Measurements from ENCODE around the gene LPP. TPM values are rescaled to one million over a fixed set of nuclear protein-coding genes. Genes with fewer than 3 reads are reported as not detected.

Gene LPP
- total RNA-seq, 1 experiment from 2014 or later, result 54.0 TPM

DNA sequence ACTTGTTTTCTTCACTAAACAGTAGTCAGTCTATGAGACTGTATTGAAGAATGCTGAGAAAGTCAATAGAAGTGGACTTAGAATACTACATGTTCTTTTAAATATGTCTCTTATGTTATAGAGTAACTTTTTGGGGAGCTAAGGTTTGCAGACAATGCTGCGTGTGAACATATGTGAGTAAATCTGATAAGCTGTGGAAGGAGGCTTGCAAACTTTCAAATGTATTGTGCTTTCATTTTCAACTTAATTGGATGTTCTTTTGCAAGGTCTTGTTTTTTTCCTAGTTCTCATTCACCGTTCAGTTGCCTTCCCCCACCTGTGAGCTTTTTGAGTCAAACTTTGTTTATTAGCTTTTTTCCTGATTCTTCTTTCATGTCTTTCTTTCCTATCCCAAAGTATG lies 176.2 kb downstream of the LPP start:
- intact Hi-C loops (cut with micrococcal nuclease), result no loop called here
- no peak overlapping the region for H3K4me3 ChIP-seq (replicated peaks in 1 of 2; ENCODE audit: low read depth in 1 of 2, low read length in 2 of 2)

More for the DNA sequence above, 176.2 kb downstream of the LPP start:
- TF ChIP-seq FOSL1 (IDR thresholded peaks at IDR 0.05; ENCODE audit: low read depth) (no peak), EGR1 (IDR thresholded peaks at IDR 0.05; ENCODE audit: low read depth) (no peak), TCF7L2 (IDR thresholded peaks at IDR 0.05; ENCODE audit: borderline replicate concordance, extremely low read depth, insufficient read depth, insufficient read length) (no peak), SRF (IDR thresholded peaks at IDR 0.05; ENCODE audit: low read depth) (no peak), SP1 (IDR thresholded peaks at IDR 0.05; ENCODE audit: low read depth) (no peak), YY1 (IDR thresholded peaks at IDR 0.05; ENCODE audit: extremely low read depth, insufficient replicate concordance, low read depth, low read length) (no peak), CTCF (IDR thresholded peaks at IDR 0.05 in 2 of 3, conservative IDR thresholded peaks at IDR 0.05 in 1 of 3; ENCODE audit: borderline replicate concordance in 1 of 3, insufficient read depth in 1 of 3, low read depth in 2 of 3, low read length in 2 of 3) (no peak), POLR2AphosphoS5 (IDR thresholded peaks at IDR 0.05; ENCODE audit: low read depth, low read length) (no peak), MAX (IDR thresholded peaks at IDR 0.05) (no peak), JUND (IDR thresholded peaks at IDR 0.05) (no peak), POLR2A (IDR thresholded peaks at IDR 0.05; ENCODE audit: borderline replicate concordance, extremely low read depth, insufficient read depth, insufficient read length) (no peak), RAD21 (IDR thresholded peaks at IDR 0.05; ENCODE audit: low read depth) (no peak), ELF1 (IDR thresholded peaks at IDR 0.05; ENCODE audit: borderline replicate concordance, low read depth) (no peak), ZFX (IDR thresholded peaks at IDR 0.05) (no peak)
- ChIA-PET POLR2A (no interaction called here), RAD21 (ENCODE audit: low non-redundant PET in 1 of 2, low total read pairs in 2 of 2, uncharacterized antibody in 2 of 2, unreplicated experiment in 2 of 2) (no interaction called here), CTCF (no interaction called here)
- Histone ChIP-seq H3K4me1 (ENCODE audit: control insufficient read depth in 1 of 2, insufficient read depth in 2 of 2, low read length in 2 of 2) (no peaks in the 10 kb centered on the region), H4K20me1 (ENCODE audit: insufficient read depth) (no peaks in the 10 kb centered on the region), H3K27me3 (ENCODE audit: insufficient read depth, low read length) (no peaks in the 10 kb centered on the region), H3K27ac (ENCODE audit: low read depth, low read length) (no peak overlapping the region), H3K9ac (ENCODE audit: low read length) (no peak overlapping the region), H3K36me3 (ENCODE audit: control insufficient read depth in 1 of 2, insufficient read depth in 2 of 2, low read length in 2 of 2) (no peaks in the 10 kb centered on the region), H2AFZ (ENCODE audit: low read depth, low read length, poor library complexity, severe bottlenecking) (no peak overlapping the region), H3K9me2 (ENCODE audit: insufficient read depth) (no peaks in the 10 kb centered on the region), H3K79me2 (ENCODE audit: insufficient read depth, low read length) (no peaks in the 10 kb centered on the region), H3K4me2 (ENCODE audit: low read length) (no peak overlapping the region), H3K9me3 (ENCODE audit: control insufficient read depth in 1 of 2, insufficient read depth in 1 of 2, low read depth in 1 of 2, low read length in 2 of 2) (no peaks in the 10 kb centered on the region)
- no TSS peak for BruUV-seq (replicated peaks)
- ATAC-seq (no peak), DNase-seq (ENCODE audit: low read depth, low spot score) (no peak)
